HUES48 (cell line): Measurements from ENCODE around the gene HMGCS2.

Source experiments
- H3K27ac ChIP-seq: one replicate; pipeline ENCODE4 v1.7.0; 2013; ENCODE audit warnings: low read depth, low read length, inconsistent platforms
- H3K27me3 ChIP-seq: 2 replicates; pipeline ENCODE4 v1.6.1; 2013; ENCODE audit warnings: mild to moderate bottlenecking, low read length; ENCODE audit not compliant: control insufficient read depth, insufficient read depth
- H3K36me3 ChIP-seq: 2 replicates; pipeline ENCODE4 v1.6.1; 2013; ENCODE audit warnings: low read length; ENCODE audit not compliant: control insufficient read depth, insufficient read depth
- H3K4me1 ChIP-seq: 2 replicates; pipeline ENCODE4 v1.6.1; 2013; ENCODE audit warnings: mild to moderate bottlenecking, low read length; ENCODE audit not compliant: control insufficient read depth, insufficient read depth
- H3K4me3 ChIP-seq: 2 replicates; pipeline ENCODE4 v1.5.1; 2013; ENCODE audit warnings: mild to moderate bottlenecking, low read depth, low read length
- H3K9ac ChIP-seq: 2 replicates; pipeline ENCODE4 v1.6.1; 2013; ENCODE audit warnings: mild to moderate bottlenecking, low read depth, low read length, moderate library complexity
- H3K9me3 ChIP-seq: 2 replicates; pipeline ENCODE4 v1.6.1; 2013; ENCODE audit warnings: low read length; ENCODE audit not compliant: control insufficient read depth, insufficient read depth

Gene HMGCS2

DNA sequence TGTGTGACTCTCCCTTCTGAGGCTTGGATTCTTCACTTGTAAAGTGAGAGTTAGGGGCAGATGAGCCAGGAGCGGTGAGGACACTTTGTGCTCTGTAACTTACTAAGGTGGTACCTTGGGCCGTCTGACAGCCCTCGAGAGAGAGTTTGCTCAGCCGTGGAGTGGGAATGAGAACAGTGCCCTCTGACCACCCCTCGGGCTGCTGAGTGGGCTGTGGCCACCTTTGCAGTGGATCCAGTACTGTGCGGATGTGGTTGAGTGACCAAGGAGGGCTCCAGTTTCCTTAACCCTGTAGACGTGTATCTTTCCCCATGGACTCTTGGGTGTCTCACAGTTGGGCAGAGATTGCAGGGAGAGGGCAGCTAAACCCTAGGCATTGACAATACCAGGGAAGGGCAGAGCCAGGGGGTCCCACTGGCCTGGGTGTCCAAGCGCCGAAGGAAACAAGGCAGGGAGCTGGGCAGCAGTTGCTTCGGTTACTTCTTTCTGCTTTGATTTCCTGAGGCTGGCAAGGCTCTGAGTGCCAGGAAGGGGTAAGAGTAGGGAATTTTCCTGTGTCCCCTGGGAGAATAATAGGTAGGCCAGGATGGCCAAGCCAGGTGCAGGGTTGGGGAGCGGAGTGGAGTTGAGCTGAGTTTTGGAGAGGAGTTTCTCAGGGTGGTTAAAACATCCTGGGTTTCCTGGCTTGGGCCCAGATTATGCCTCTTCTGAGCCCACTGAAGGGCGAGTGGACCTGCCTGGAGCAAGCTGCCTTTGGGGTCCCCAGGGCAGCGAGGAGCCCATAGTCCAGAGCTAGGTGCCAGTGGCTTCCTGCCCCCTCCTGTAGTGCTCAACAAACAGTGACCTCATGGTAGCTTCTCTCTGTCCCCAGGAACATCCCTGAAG is 27.6 kb downstream of the HMGCS2 start:
- Histone ChIP-seq H3K9ac (no peak overlapping the region), H3K36me3 (peaks cover 90% of the 10 kb centered on the region), H3K27ac (no peak overlapping the region), H3K4me1 (peaks cover 6% of the 10 kb centered on the region), H3K4me3 (no peak overlapping the region), H3K27me3 (no peaks in the 10 kb centered on the region), H3K9me3 (no peaks in the 10 kb centered on the region)

- H3K4me1 ChIP-seq: no peaks in the 10 kb centered on the region
- peaks cover 98% of the 10 kb centered on the region for H3K36me3 ChIP-seq
- no peak overlapping the region for H3K4me3 ChIP-seq
- no peaks in the 10 kb centered on the region for H3K27me3 ChIP-seq
- no peak overlapping the region for H3K27ac ChIP-seq
- no peaks in the 10 kb centered on the region for H3K9me3 ChIP-seq
- H3K9ac ChIP-seq: no peak overlapping the region
Measured at GRCh38 chr1:119740261-119740660, 28.4 kb downstream of the HMGCS2 start.

DNA sequence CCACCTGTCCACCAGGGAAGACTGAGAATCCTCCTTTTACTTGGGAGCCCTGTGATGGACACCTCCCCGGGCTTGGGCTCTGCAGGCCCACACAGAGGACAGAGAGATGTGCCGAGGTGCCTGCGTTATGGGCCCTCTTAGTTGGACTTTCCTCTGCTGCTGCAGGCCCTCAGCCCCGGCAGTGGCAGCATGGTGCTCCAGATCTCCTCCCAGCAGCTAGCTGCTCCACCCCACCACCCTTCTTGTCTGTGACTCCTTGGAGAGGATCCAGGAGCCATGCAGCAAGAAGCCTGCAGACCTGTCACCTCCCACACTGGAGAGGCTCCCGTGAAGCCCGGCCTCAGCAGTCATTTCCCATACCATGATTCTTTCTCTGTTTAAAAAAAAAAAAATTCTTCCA is 29.6 kb downstream of the HMGCS2 start:
- H3K36me3 ChIP-seq: peaks cover 100% of the 10 kb centered on the region
- H3K9me3 ChIP-seq: no peaks in the 10 kb centered on the region
- no peak overlapping the region for H3K27ac ChIP-seq
- H3K9ac ChIP-seq: no peak overlapping the region
- H3K4me3 ChIP-seq: no peak overlapping the region
- no peaks in the 10 kb centered on the region for H3K27me3 ChIP-seq
- H3K4me1 ChIP-seq: no peaks in the 10 kb centered on the region

DNA sequence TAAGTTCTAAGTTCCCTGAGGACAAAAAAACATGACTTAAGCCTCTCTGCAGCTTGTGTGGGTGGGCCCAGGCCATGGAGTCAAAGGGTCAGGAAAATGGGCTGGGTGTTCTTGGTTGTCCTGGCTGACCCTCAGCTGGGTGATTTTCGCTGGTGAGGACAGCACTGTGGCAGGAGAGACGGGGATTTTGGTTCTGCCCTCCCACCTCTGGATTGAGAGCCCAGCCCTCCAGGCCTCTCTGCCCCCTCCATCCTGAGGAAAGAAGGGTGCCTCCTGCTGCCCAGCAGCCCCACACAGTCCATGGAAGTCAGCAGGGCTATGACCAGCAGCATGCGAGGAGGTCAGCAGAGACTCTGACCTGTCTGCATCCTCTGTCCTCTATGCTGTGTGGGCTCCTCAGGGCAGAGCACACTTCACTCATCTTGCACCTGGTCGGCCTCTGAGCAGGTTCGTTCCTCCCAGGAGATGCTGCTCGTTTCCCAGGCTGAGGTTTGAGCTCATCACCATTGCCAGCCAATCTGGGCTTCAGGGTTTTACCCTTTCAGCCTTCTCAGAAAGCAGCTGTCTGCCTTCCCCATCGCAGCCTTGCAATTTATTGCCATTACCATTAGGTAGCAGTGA is 30.5 kb downstream of the HMGCS2 start:
- no peak overlapping the region for H3K27ac ChIP-seq
- H3K36me3 ChIP-seq: peaks cover 100% of the 10 kb centered on the region
- H3K27me3 ChIP-seq: no peaks in the 10 kb centered on the region
- no peaks in the 10 kb centered on the region for H3K4me1 ChIP-seq
- no peaks in the 10 kb centered on the region for H3K9me3 ChIP-seq
- H3K9ac ChIP-seq: no peak overlapping the region
- no peak overlapping the region for H3K4me3 ChIP-seq

DNA sequence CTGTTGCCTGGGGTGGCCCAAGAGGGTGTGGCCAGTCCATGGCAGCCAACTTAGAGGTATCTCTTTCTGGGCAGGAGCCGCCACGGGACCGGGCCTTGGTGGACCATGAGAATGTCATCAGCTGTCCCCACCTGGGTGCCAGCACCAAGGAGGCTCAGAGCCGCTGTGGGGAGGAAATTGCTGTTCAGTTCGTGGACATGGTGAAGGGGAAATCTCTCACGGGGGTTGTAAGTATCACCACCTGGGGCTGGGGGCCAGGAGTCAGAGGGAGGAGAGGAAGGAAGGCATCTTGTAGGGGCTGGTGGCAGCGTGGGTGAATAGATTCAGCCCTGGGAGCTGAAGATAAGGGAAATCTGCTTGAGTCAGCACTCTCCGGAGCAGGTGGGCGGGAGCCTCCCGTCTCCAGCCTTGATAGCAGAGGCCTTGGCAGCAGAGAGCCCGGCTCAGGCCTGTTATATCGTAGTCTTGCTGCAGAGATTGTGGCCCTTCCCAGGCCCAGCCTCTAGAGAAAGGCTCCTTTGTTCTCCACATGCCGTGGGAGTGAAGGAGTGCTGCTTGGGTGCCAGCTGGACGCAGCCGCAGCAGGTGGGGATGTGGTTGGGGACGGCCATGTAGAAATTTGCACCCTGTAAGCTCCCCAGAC is 31.5 kb downstream of the HMGCS2 start:
- H3K9me3 ChIP-seq: no peaks in the 10 kb centered on the region
- H3K36me3 ChIP-seq: peaks cover 100% of the 10 kb centered on the region
- no peaks in the 10 kb centered on the region for H3K4me1 ChIP-seq
- no peak overlapping the region for H3K4me3 ChIP-seq
- H3K9ac ChIP-seq: no peak overlapping the region
- no peaks in the 10 kb centered on the region for H3K27me3 ChIP-seq
- no peak overlapping the region for H3K27ac ChIP-seq

DNA sequence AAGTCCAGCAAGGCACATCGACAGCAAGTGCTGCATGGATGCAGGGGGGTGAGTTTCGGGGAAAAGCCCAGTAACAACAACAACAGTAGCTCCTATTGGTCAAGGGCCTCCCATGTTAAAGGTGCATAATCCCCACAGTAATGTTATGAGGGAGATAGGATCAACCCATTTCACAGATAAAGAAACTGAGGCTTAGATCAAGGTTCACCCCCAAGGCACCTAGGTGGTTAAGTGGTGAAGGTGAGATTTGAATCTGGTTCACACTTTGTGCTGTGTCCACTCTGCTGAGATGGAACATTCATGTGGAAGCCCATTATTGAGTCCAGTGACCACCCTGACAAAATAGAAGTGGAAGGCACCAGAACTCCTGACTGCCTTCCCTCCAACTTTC is 32.1 kb downstream of the HMGCS2 start:
- no peaks in the 10 kb centered on the region for H3K9me3 ChIP-seq
- H3K4me3 ChIP-seq: no peak overlapping the region
- H3K9ac ChIP-seq: no peak overlapping the region
- no peaks in the 10 kb centered on the region for H3K27me3 ChIP-seq
- peaks cover 100% of the 10 kb centered on the region for H3K36me3 ChIP-seq
- H3K4me1 ChIP-seq: no peaks in the 10 kb centered on the region
- H3K27ac ChIP-seq: no peak overlapping the region

GRCh38 chr1:119735217-119735616 is 33.5 kb downstream of the HMGCS2 start:
- Histone ChIP-seq H3K9me3 (no peaks in the 10 kb centered on the region), H3K9ac (no peak overlapping the region), H3K4me3 (no peak overlapping the region), H3K4me1 (no peaks in the 10 kb centered on the region), H3K27me3 (no peaks in the 10 kb centered on the region), H3K27ac (no peak overlapping the region), H3K36me3 (peaks cover 100% of the 10 kb centered on the region)

DNA sequence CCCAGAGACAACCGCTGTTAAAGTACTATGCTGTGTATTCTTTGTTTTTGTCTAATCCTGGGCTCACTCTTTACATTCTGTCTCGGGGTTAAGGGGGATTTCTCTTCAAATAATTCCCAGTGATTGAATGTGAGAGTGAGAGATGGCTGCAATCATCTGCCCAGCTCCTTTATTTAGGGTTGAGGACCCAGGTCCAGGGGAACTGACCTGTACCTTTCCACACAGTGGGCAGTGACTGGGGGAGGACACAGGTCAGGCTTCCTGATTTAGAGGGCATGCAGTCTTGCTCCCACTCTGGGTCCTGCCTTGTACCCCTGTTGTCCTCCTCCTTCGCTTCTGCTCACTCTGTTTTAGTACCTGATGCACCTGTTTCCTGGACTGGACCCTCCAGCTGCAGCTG is 35.0 kb downstream of the HMGCS2 start:
- Histone ChIP-seq H3K9ac (no peak overlapping the region), H3K4me1 (no peaks in the 10 kb centered on the region), H3K9me3 (no peaks in the 10 kb centered on the region), H3K4me3 (no peak overlapping the region), H3K27ac (no peak overlapping the region), H3K36me3 (peaks cover 100% of the 10 kb centered on the region), H3K27me3 (no peaks in the 10 kb centered on the region)

DNA sequence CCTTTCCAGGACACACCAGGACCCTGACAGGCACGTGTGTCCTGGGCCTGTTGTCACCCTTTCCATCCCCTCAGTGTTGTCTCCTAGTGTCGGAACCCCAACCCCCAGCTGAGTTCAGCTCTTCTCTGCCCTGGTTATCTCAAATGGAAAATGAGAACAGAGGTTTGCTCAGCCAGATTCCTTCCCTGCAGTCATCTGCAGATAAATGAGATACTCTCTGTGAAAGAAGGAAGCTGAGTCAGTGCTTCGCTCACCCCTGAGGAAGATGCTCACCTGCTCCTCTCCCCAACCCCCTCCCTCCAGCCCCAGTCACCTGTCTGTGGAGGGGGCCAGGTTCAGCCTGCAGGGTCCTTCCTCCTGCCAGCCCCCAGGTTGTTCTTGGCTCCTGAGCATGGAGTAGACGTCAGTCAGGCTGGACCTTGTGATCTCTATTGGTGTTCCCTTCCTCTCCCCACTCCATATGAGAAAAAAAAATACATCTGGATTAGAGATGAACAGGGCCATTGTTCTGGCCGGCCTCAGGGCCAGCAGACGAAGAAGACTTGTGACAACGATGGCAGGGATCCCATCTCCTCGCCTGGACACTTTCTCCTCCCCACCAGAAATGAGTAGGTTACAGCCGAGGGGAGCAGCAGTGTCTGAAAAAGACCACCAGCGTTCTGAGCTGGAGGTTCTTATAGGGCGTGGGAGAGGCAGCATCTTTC is 36.1 kb downstream of the HMGCS2 start:
- no peaks in the 10 kb centered on the region for H3K27me3 ChIP-seq
- no peak overlapping the region for H3K4me3 ChIP-seq
- H3K9me3 ChIP-seq: no peaks in the 10 kb centered on the region
- no peak overlapping the region for H3K9ac ChIP-seq
- H3K27ac ChIP-seq: no peak overlapping the region
- H3K4me1 ChIP-seq: no peaks in the 10 kb centered on the region
- H3K36me3 ChIP-seq: peaks cover 100% of the 10 kb centered on the region

GRCh38 chr1:119731741-119732430 is 36.8 kb downstream of the HMGCS2 start:
- Histone ChIP-seq H3K27ac (no peak overlapping the region), H3K36me3 (peaks cover 98% of the 10 kb centered on the region), H3K27me3 (no peaks in the 10 kb centered on the region), H3K4me3 (no peak overlapping the region), H3K9me3 (no peaks in the 10 kb centered on the region), H3K4me1 (no peaks in the 10 kb centered on the region), H3K9ac (no peak overlapping the region)
